GM23338 (cell line): ENCODE data around the gene FPGS. TPM values are rescaled to one million over a fixed set of nuclear protein-coding genes. Genes with fewer than 3 reads are reported as not detected.

Experiments used
- ATAC-seq: fragments of 200-7000 bp; cut with Tn5 transposase; 3 replicates; pipeline ENCODE4 v1.9.1; 2020
- DNase-seq: peaks from one replicate; pipeline ENCODE4 v3.0.0-alpha.2; 2015; ENCODE audit warnings: low spot score
- H2AFZ ChIP-seq: fragments of 200-600 bp; sonication (generic); 2 replicates; pipeline ENCODE4 v1.8.0; 2016; ENCODE audit warnings: antibody characterized with exemption, mild to moderate bottlenecking, moderate library complexity
- H3F3A ChIP-seq: fragments of 200-600 bp; sonication (generic); replicated peaks from 2 replicates; pipeline ENCODE4 v1.8.0; 2017; ENCODE audit warnings: antibody characterized with exemption, mixed run types, low read depth
- H3K27ac ChIP-seq: fragments of 200-600 bp; sonication (generic); 2 replicates; pipeline ENCODE4 v1.6.1; 2016; ENCODE audit warnings: low read depth
- H3K27me3 ChIP-seq: fragments of 200-600 bp; sonication (generic); 2 replicates; pipeline ENCODE4 v1.8.0; 2016; ENCODE audit warnings: mild to moderate bottlenecking, mixed run types, moderate library complexity; ENCODE audit not compliant: insufficient read depth
- H3K36me3 ChIP-seq: fragments of 200-600 bp; sonication (generic); 2 replicates; pipeline ENCODE4 v1.8.0; 2016; ENCODE audit warnings: mild to moderate bottlenecking; ENCODE audit not compliant: insufficient read depth
- H3K4me1 ChIP-seq: fragments of 200-600 bp; sonication (generic); 2 replicates; pipeline ENCODE4 v1.8.0; 2016; ENCODE audit warnings: mild to moderate bottlenecking, moderate library complexity; ENCODE audit not compliant: insufficient read depth
- H3K4me2 ChIP-seq: fragments of 200-600 bp; sonication (generic); 2 replicates; pipeline ENCODE4 v1.7.1; 2017; ENCODE audit warnings: mixed run types
- H3K4me3 ChIP-seq: fragments of 200-600 bp; sonication (generic); 2 replicates; pipeline ENCODE4 v1.6.1; 2016; ENCODE audit warnings: mixed run types
- H3K79me2 ChIP-seq: fragments of 200-600 bp; sonication (generic); replicated peaks from 2 replicates; pipeline ENCODE4 v1.8.0; 2017; ENCODE audit warnings: mild to moderate bottlenecking; ENCODE audit not compliant: insufficient read depth
- H3K9me2 ChIP-seq: fragments of 200-600 bp; sonication (generic); 2 replicates; pipeline ENCODE4 v1.8.0; 2017; ENCODE audit not compliant: insufficient read depth
- H4K20me1 ChIP-seq: fragments of 200-600 bp; sonication (generic); replicated peaks from 2 replicates; pipeline ENCODE4 v1.8.0; 2017; ENCODE audit warnings: mild to moderate bottlenecking; ENCODE audit not compliant: insufficient read depth
- H3K27ac Mint-ChIP-seq: 2 replicates; pipeline ENCODE4 v1.8.0; 2020; ENCODE audit warnings: inconsistent platforms, mild to moderate bottlenecking, moderate library complexity, mixed read lengths
- H3K27me3 Mint-ChIP-seq: 3 replicates; pipeline ENCODE4 v1.8.0; 2022; ENCODE audit warnings: low read depth, mild to moderate bottlenecking, moderate library complexity, mixed read lengths, inconsistent platforms; ENCODE audit not compliant: insufficient read depth, poor library complexity
- H3K36me3 Mint-ChIP-seq: 3 replicates; pipeline ENCODE4 v1.8.0; 2021; ENCODE audit warnings: low read depth, mild to moderate bottlenecking, inconsistent platforms, moderate library complexity, mixed read lengths
- H3K4me1 Mint-ChIP-seq: 3 replicates; pipeline ENCODE4 v1.8.0; 2020; ENCODE audit warnings: mild to moderate bottlenecking, inconsistent platforms, mixed read lengths
- H3K4me3 Mint-ChIP-seq: 3 replicates; pipeline ENCODE4 v1.8.0; 2021; ENCODE audit warnings: moderate library complexity, mild to moderate bottlenecking, inconsistent platforms, mixed read lengths
- H3K9me3 Mint-ChIP-seq: 3 replicates; pipeline ENCODE4 v1.8.0; 2020; ENCODE audit warnings: moderate library complexity, mild to moderate bottlenecking, inconsistent platforms, mixed read lengths
- CREB1 ChIP-seq: fragments of 250-450 bp; sonication (Bioruptor Pico); IDR thresholded peaks from 2 replicates; pipeline ENCODE4 v1.5.0; 2020; ENCODE audit warnings: low read depth, mild to moderate bottlenecking, moderate library complexity
- CTCF ChIP-seq, 2 experiments: fragments of 200-600 bp in 1 of 2; sonication (generic) in 1 of 2; conservative IDR thresholded peaks; 2 replicates each; pipeline versions ENCODE4 v1.5.1 to v1.6.1; 2016 to 2017; ENCODE audit warnings: antibody characterized with exemption in 2 of 2, low read depth in 2 of 2, mild to moderate bottlenecking in 2 of 2, moderate library complexity in 1 of 2
- ETS1 ChIP-seq: IDR thresholded peaks from 2 replicates; pipeline ENCODE4 v1.6.1; 2016; ENCODE audit warnings: antibody characterized with exemption
- EZH2 ChIP-seq: fragments of 200-600 bp; sonication (generic); IDR thresholded peaks from one replicate; pipeline ENCODE4 v1.8.0; 2017; ENCODE audit warnings: antibody characterized with exemption, mild to moderate bottlenecking, low read depth; ENCODE audit not compliant: unreplicated experiment
- EZH2phosphoT487 ChIP-seq: fragments of 200-600 bp; sonication (generic); IDR thresholded peaks from one replicate; pipeline ENCODE4 v1.8.1; 2018; ENCODE audit warnings: antibody characterized with exemption; ENCODE audit not compliant: unreplicated experiment
- JUNB ChIP-seq: IDR thresholded peaks from one replicate; pipeline ENCODE4 v1.6.1; 2016; ENCODE audit warnings: antibody characterized with exemption; ENCODE audit not compliant: unreplicated experiment
- NANOG ChIP-seq: IDR thresholded peaks from 2 replicates; pipeline ENCODE4 v1.6.1; 2016; ENCODE audit warnings: antibody characterized with exemption, borderline replicate concordance
- POLR2AphosphoS5 ChIP-seq: IDR thresholded peaks from 2 replicates; pipeline ENCODE4 v1.6.1; 2016; ENCODE audit warnings: antibody characterized with exemption, low read depth
- REST ChIP-seq: IDR thresholded peaks from one replicate; pipeline ENCODE4 v1.6.1; 2018; ENCODE audit warnings: antibody characterized with exemption; ENCODE audit not compliant: unreplicated experiment
- STAT1 ChIP-seq: IDR thresholded peaks from one replicate; pipeline ENCODE4 v1.6.1; 2016; ENCODE audit warnings: antibody characterized with exemption; ENCODE audit not compliant: unreplicated experiment
- ZNF114 ChIP-seq: fragments of 250-450 bp; sonication (Bioruptor Pico); IDR thresholded peaks from 2 replicates; pipeline ENCODE4 v1.5.0; 2020; ENCODE audit warnings: mild to moderate bottlenecking, moderate library complexity
- ZNF331 ChIP-seq: fragments of 250-450 bp; sonication (Bioruptor Pico); IDR thresholded peaks from 2 replicates; pipeline ENCODE4 v1.5.0; 2020; ENCODE audit warnings: low read depth, mild to moderate bottlenecking, moderate library complexity
- ZNF462 ChIP-seq: fragments of 250-450 bp; sonication (Bioruptor Pico); IDR thresholded peaks from 2 replicates; pipeline ENCODE4 v1.5.0; 2020; ENCODE audit warnings: mild to moderate bottlenecking, moderate library complexity
- polyA plus RNA-seq: library from polyadenylated mRNA; unstranded; fragments of >200 nt; fragmentation: Nextera tagmentation; extraction: Ambion mirVana; gene quantifications from 2 replicates; pipeline ENCODE4 v1.2.1, GENCODE V29; 2016
- total RNA-seq: library from RNA; depleted of rRNA; stranded (reverse); fragments of >200 nt; shearing (Covaris generic); gene quantifications from 2 replicates; pipeline ENCODE4 v1.2.3, GENCODE V29; 2014

Gene FPGS
- total and polyA plus RNA-seq, 2 experiments from 2014 or later, result 40.7 to 87.2 TPM

GRCh38 chr9:127850286-127850830 lies 47.7 kb downstream of the FPGS start:
- Histone ChIP-seq H3K9me2 (no peaks in the 10 kb centered on the region), H3K4me2 (no peak overlapping the region), H3K79me2 (no peaks in the 10 kb centered on the region), H3K27me3 (no peaks in the 10 kb centered on the region), H3K27ac (no peak overlapping the region), H3F3A (no peaks in the 10 kb centered on the region), H3K4me3 (no peak overlapping the region), H3K4me1 (peaks cover 4% of the 10 kb centered on the region; the same call in 1 of the 2 replicates), H2AFZ (no peak overlapping the region), H4K20me1 (no peaks in the 10 kb centered on the region), H3K36me3 (no peaks in the 10 kb centered on the region)
- ATAC-seq, result no peak
- peaks cover 6% of the 10 kb centered on the region for H3K4me1 Mint-ChIP-seq
- peaks cover 8% of the 10 kb centered on the region for H3K36me3 Mint-ChIP-seq
- peaks cover 11% of the 10 kb centered on the region for H3K27me3 Mint-ChIP-seq
- TF ChIP-seq EZH2phosphoT487 (no peak), POLR2AphosphoS5 (no peak), NANOG (no peak), CTCF (conservative IDR thresholded peaks at IDR 0.05; ENCODE audit: low read depth in 2 of 2) (no peak), ZNF114 (CRISPR knock-in tag) (no peak), STAT1 (no peak), ETS1 (no peak), CREB1 (CRISPR knock-in tag) (no peak), REST (no peak), ZNF331 (CRISPR knock-in tag) (no peak), ZNF462 (no peak), JUNB (no peak), EZH2 (no peak)
- H3K27ac Mint-ChIP-seq, result no peak overlapping the region
- peaks cover 27% of the 10 kb centered on the region for H3K9me3 Mint-ChIP-seq
- no peak for DNase-seq
- no peak overlapping the region for H3K4me3 Mint-ChIP-seq
